HL-60 (cell line): ENCODE results near the gene NXPH4.

Source experiments
- DNase-seq, 2 experiments: peaks; one replicate each; pipeline ENCODE4 v3.0.0-alpha.2; 2010 to 2020; ENCODE audit warnings: low read depth in 1 of 2, low spot score in 1 of 2
- H3K27ac ChIP-seq: fragments of 250-450 bp; sonication (Bioruptor Pico); replicated peaks from 2 replicates; pipeline ENCODE4 v1.5.1; 2020; ENCODE audit warnings: mild to moderate bottlenecking, moderate library complexity
- H3K27me3 ChIP-seq: fragments of 250-450 bp; sonication (Bioruptor Pico); 2 replicates; pipeline ENCODE4 v1.5.1; 2021; ENCODE audit warnings: mild to moderate bottlenecking, moderate library complexity; ENCODE audit not compliant: insufficient read depth, poor library complexity, severe bottlenecking
- H3K4me3 ChIP-seq: replicated peaks from 2 replicates; pipeline ENCODE4 v1.5.1; 2011; ENCODE audit warnings: mild to moderate bottlenecking, control low read depth, low read length; ENCODE audit not compliant: insufficient read depth
- CTCF ChIP-seq: IDR thresholded peaks from one replicate; pipeline ENCODE4 v1.5.1; 2011; ENCODE audit warnings: low read length, control low read depth, inconsistent platforms; ENCODE audit not compliant: insufficient read depth
- GABPA ChIP-seq: IDR thresholded peaks from 2 replicates; pipeline ENCODE4 v1.6.1; 2012; ENCODE audit warnings: low read depth
- POLR2AphosphoS5 ChIP-seq: IDR thresholded peaks from 2 replicates; pipeline ENCODE4 v1.6.1; 2012; ENCODE audit warnings: low read depth
- REST ChIP-seq: IDR thresholded peaks from 2 replicates; pipeline ENCODE4 v1.6.1; 2012; ENCODE audit warnings: low read depth; ENCODE audit not compliant: insufficient replicate concordance
- SPI1 ChIP-seq: IDR thresholded peaks from 2 replicates; pipeline ENCODE4 v1.6.1; 2012; ENCODE audit warnings: low read depth, mild to moderate bottlenecking, borderline replicate concordance

NXPH4 gene

DNA sequence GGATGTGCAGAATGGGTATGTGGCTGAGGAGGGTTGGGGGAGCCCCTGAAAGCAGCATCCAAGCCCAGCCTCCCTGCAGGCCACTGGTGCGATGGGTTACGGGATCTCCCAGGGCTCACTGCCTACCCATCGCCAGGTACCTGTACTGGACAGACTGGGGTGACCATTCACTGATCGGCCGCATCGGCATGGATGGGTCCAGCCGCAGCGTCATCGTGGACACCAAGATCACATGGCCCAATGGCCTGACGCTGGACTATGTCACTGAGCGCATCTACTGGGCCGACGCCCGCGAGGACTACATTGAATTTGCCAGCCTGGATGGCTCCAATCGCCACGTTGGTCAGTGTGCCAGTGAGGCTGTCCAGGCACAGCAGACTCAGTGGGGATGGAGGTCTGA is 18.3 kb upstream of the NXPH4 start:
- Histone ChIP-seq H3K27ac (no peak overlapping the region), H3K27me3 (peaks cover 14% of the 10 kb centered on the region), H3K4me3 (no peak overlapping the region)
- no peak for TF ChIP-seq GABPA
- no peak for TF ChIP-seq SPI1
- no peak for TF ChIP-seq CTCF
- DNase-seq: no peak

GRCh38 chr12:57199191-57199590 is 17.4 kb upstream of the NXPH4 start:
- Histone ChIP-seq H3K27ac (no peak overlapping the region), H3K27me3 (peaks cover 11% of the 10 kb centered on the region), H3K4me3 (no peak overlapping the region)
- TF ChIP-seq REST: no peak
- no peak for TF ChIP-seq GABPA
- no peak for TF ChIP-seq POLR2AphosphoS5
- no peak for TF ChIP-seq CTCF
- TF ChIP-seq SPI1: no peak
- DNase-seq: no peak

DNA sequence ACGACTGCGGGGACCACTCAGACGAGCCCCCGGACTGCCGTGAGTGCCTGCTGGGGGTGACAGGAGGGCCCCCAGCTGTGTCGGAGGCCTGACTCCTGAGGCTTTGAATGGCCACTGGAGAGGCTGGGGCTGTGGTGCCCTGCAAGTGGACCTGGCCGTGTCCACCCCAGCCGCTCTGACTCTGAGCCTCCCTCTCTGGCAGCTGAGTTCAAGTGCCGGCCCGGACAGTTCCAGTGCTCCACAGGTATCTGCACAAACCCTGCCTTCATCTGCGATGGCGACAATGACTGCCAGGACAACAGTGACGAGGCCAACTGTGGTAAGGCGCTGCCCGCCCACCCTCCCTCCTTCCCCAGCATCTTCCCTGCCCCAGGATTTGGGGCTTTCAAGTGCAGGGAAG is 16.1 kb upstream of the NXPH4 start:
- Histone ChIP-seq H3K27ac (no peak overlapping the region), H3K27me3 (peaks cover 4% of the 10 kb centered on the region), H3K4me3 (no peak overlapping the region)
- no peak for DNase-seq
- TF ChIP-seq REST: no peak
- no peak for TF ChIP-seq SPI1
- no peak for TF ChIP-seq GABPA
- no peak for TF ChIP-seq CTCF
- no peak for TF ChIP-seq POLR2AphosphoS5

GRCh38 chr12:57201219-57201618 is 15.4 kb upstream of the NXPH4 start:
- no peak overlapping the region for H3K4me3 ChIP-seq
- peak; percentile 27 for TF ChIP-seq REST
- no peak for TF ChIP-seq CTCF
- TF ChIP-seq POLR2AphosphoS5: no peak
- TF ChIP-seq GABPA: no peak
- TF ChIP-seq SPI1: no peak
- no peak for DNase-seq
- no peaks in the 10 kb centered on the region for H3K27me3 ChIP-seq
- H3K27ac ChIP-seq: no peak overlapping the region
